Type B pancreatic cell (in vitro differentiated cells): ENCODE data around the gene TXNL4A. TPM values are rescaled to one million over a fixed set of nuclear protein-coding genes. Genes with fewer than 3 reads are reported as not detected.

Source experiments
- DNase-seq: peaks from one replicate; pipeline ENCODE4 v3.0.0; 2021; ENCODE audit warnings: mixed read lengths; ENCODE audit not compliant: unreplicated experiment; ENCODE audit errors: extremely low spot score
- H3K27ac Mint-ChIP-seq: 2 replicates; pipeline ENCODE4 v1.8.0; 2021; ENCODE audit warnings: mild to moderate bottlenecking, mixed read lengths
- H3K27me3 Mint-ChIP-seq: 2 replicates; pipeline ENCODE4 v1.8.0; 2021; ENCODE audit warnings: mixed read lengths
- H3K36me3 Mint-ChIP-seq: 2 replicates; pipeline ENCODE4 v1.8.0; 2021; ENCODE audit warnings: mixed read lengths
- H3K4me1 Mint-ChIP-seq: one replicate; pipeline ENCODE4 v1.8.0; 2021; ENCODE audit warnings: mixed read lengths; ENCODE audit not compliant: unreplicated experiment
- H3K4me3 Mint-ChIP-seq: 2 replicates; pipeline ENCODE4 v1.8.0; 2021; ENCODE audit warnings: mild to moderate bottlenecking, mixed read lengths
- H3K9me3 Mint-ChIP-seq: 2 replicates; pipeline ENCODE4 v1.8.0; 2021; ENCODE audit warnings: mixed read lengths
- CTCF ChIP-seq: fragments of 200-600 bp; sonication (generic); conservative IDR thresholded peaks from 2 replicates; pipeline ENCODE4 v1.5.0; 2021; ENCODE audit warnings: antibody characterized with exemption, mild to moderate bottlenecking
- total RNA-seq: library from RNA; stranded (reverse); gene quantifications from 2 replicates; pipeline ENCODE4 v1.2.1, GENCODE V29; 2021; ENCODE audit warnings: low replicate concordance

TXNL4A gene
- total RNA-seq, 1 donor from 2014 or later = 103 TPM

- DNase-seq = peak; percentile 79
- H3K27ac Mint-ChIP-seq = peak overlapping the region; percentile 98
- H3K36me3 Mint-ChIP-seq = peaks cover 11% of the 10 kb centered on the region
- no peaks in the 10 kb centered on the region for H3K27me3 Mint-ChIP-seq
- H3K9me3 Mint-ChIP-seq = no peaks in the 10 kb centered on the region
- TF ChIP-seq CTCF = peak; percentile 36
- H3K4me1 Mint-ChIP-seq = peaks cover 19% of the 10 kb centered on the region
- H3K4me3 Mint-ChIP-seq = peak overlapping the region; percentile 99
Observed at GRCh38 chr18:79988071-79988450, 302 bp downstream of the TXNL4A start.

- Mint-ChIP-seq H3K36me3 (peaks cover 11% of the 10 kb centered on the region), H3K27me3 (no peaks in the 10 kb centered on the region), H3K4me3 (peak overlapping the region; percentile 99), H3K4me1 (peaks cover 20% of the 10 kb centered on the region), H3K9me3 (no peaks in the 10 kb centered on the region), H3K27ac (peak overlapping the region; percentile 93)
- DNase-seq = no peak
- TF ChIP-seq CTCF = no peak
Observed at GRCh38 chr18:79987566-79987965, 797 bp downstream of the TXNL4A start.

- H3K36me3 Mint-ChIP-seq = peaks cover 14% of the 10 kb centered on the region
- peaks cover 29% of the 10 kb centered on the region for H3K4me1 Mint-ChIP-seq
- no peak for DNase-seq
- H3K4me3 Mint-ChIP-seq = peak overlapping the region; percentile 99
- no peaks in the 10 kb centered on the region for H3K27me3 Mint-ChIP-seq
- peak overlapping the region; percentile 93 for H3K27ac Mint-ChIP-seq
- no peaks in the 10 kb centered on the region for H3K9me3 Mint-ChIP-seq
- TF ChIP-seq CTCF = no peak
Observed at GRCh38 chr18:79986726-79987125, 1.6 kb downstream of the TXNL4A start.

DNA sequence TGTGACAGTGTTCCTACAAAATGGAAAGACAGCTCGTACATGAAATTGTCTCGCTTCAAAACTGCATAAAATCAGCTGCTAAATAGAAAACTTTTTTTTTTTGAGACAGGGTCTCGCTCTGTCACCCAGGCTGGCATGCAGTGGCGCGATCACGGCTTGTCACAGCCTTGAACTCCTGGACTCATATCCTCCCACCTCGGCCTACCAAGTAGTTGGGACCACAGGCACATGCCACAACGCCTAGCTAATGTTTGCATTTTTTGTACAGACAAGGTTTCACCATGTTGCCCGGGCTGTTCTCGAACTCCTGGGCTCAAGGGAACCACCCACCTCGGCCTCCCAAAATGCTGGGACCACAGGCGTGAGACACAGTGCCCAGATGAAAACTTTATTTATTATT, 3.2 kb downstream of the TXNL4A start:
- Mint-ChIP-seq H3K4me1 (peaks cover 35% of the 10 kb centered on the region), H3K4me3 (no peak overlapping the region), H3K36me3 (peaks cover 15% of the 10 kb centered on the region), H3K27ac (no peak overlapping the region), H3K27me3 (no peaks in the 10 kb centered on the region), H3K9me3 (no peaks in the 10 kb centered on the region)
- no peak for TF ChIP-seq CTCF
- DNase-seq = no peak

DNA sequence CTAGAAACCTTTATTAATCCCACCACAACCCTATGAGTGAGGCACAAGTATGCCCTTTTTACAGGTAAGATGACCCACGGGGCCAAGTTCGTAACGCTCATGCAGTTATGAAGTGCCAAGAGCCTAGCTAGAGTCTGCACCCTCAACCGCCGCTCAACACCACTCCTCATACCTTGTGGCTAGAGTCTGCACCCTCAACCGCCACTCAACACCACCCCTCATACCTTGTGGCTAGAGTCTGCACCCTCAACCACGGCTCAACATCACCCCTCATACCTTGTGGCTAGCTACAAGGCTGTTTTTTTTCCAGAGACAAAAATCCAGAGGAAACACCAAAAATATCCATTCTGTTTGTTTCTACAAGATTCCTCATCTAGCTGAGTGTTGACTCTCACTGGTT, 4.6 kb downstream of the TXNL4A start:
- Mint-ChIP-seq H3K36me3 (peaks cover 21% of the 10 kb centered on the region), H3K4me1 (peaks cover 43% of the 10 kb centered on the region), H3K9me3 (no peaks in the 10 kb centered on the region), H3K4me3 (no peak overlapping the region), H3K27ac (no peak overlapping the region), H3K27me3 (no peaks in the 10 kb centered on the region)
- no peak for DNase-seq
- TF ChIP-seq CTCF = no peak

GRCh38 chr18:79983253-79983652, 5.1 kb downstream of the TXNL4A start:
- Mint-ChIP-seq H3K27ac (no peak overlapping the region), H3K4me1 (peaks cover 43% of the 10 kb centered on the region), H3K36me3 (peaks cover 21% of the 10 kb centered on the region), H3K9me3 (no peaks in the 10 kb centered on the region), H3K27me3 (no peaks in the 10 kb centered on the region), H3K4me3 (no peak overlapping the region)
- no peak for DNase-seq
- no peak for TF ChIP-seq CTCF
